HS-27A (cell line): ENCODE data around the gene FGF18.
"Not testable (repeated sequence)": the region's sequence is repeated elsewhere in the genome, so short reads cannot be mapped to it uniquely, and the experiment has no call there.

Experiments used
- DNase-seq: peaks from one replicate; pipeline ENCODE4 v3.0.0-alpha.2; 2012; ENCODE audit warnings: low read depth, missing footprints

FGF18 gene

GRCh38 chr5:171418982-171419687, at the start of gene FGF18:
Gene FGF18, plus strand, starts transcription at chr5:171419647. Its CDS starts 553 bp downstream, at chr5:171420200.
- DNase-seq: no peak

DNA sequence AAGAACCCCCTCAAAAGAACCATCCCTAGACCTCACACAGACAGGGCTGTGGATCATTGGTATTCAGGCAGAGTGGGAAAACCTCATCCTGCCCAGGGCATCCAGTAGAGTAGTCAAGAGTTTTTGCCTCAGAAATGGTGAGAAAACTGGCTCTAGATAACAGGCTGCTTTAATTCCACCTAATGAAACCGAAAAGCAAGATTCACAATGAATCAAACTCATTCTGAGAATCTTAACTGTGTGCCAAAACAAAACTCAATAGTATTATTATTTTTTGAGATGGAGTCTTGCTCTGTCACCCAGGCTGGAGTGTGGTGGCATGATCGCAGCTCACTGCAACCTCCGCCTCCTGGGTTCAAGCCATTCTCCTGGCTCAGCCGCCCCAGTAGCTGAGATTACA, 49.5 kb upstream of the FGF18 start:
- DNase-seq: no peak

GRCh38 chr5:171370881-171371280, 48.6 kb upstream of the FGF18 start:
- not testable (repeated sequence) for DNase-seq

GRCh38 chr5:171371326-171371725, 48.1 kb upstream of the FGF18 start:
- DNase-seq: no peak

DNA sequence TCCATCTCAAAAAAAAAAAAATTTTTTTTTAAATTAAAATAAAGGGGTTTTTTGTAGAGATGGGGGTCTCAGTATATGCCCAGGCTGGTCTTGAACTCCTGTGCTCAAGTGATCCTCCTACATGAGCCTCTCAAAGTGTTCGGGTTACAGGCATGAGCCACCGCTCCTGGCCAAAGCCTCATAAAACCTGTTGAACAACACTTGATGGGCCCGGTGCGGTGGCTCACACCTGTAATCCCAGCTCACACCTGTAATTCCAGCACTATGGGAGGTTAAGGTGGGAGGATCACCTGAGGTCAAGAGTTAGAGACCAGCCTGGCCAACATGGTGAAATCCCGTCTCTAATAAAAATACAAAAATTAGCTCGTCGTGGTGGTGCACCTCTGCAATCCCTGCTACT, 39.5 kb upstream of the FGF18 start:
- no peak for DNase-seq

- not testable (repeated sequence) for DNase-seq
Measured at GRCh38 chr5:171384416-171384815, 35.0 kb upstream of the FGF18 start.

GRCh38 chr5:171384999-171385398, 34.4 kb upstream of the FGF18 start:
- DNase-seq: not testable (repeated sequence)

DNA sequence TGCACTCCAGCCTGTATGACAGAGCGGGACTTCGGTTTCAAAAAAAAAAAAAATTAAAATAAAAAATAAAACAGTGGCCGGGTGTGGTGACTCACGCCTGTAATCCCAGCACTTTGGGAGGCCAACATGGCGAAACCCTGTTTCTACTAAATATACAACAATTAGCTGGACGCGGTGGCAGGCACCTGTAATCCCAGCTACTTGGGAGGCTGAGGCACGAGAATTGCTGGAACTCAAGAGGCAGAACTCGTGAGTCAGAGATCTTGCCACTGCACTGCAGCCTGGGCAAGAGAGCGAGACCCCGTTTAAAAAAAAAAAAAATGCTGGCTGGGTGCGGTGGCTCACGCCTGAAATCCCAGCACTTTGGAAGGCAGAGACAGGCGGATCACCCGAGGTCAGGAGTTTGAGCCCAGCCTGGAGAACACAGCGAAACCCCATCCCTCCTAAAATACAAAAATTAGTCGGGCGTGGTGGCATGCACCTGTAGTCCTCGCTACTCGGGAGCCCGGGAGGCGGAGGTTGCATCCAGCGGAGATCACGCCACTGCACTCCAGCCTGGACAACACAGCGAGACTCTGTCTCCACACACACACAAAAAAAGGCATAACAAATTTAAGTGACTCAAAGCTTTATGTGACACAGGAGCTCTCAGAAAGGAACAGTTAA, 33.3 kb upstream of the FGF18 start:
- no peak for DNase-seq

DNA sequence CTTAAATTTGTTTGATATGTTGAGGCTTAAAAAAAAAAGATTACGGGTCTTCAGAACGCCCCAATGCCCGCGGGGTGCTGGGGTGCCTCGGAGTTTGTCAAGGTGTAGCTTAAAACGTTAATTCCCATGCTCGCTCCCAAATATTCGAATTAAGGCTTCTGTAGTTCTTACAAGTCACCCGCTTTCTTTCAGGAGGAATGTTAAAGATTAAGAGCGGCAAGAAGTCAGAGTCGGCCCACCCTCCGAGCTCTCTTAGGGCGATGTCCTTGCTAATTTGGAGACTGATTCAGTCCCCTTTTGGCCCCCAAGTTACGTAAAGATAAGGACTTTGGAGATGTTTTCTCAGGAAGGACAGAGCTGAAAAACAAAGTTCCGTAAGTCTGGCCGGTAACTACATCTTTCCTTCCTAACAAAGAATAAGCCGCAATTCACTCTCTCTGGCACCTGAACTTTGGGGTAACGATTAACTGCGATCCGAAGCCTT, 32.5 kb upstream of the FGF18 start:
- no peak for DNase-seq

GRCh38 chr5:171387345-171387969, 32.0 kb upstream of the FGF18 start, which contains the start of gene NPM1:
Gene NPM1, plus strand, starts transcription at chr5:171387849. Its CDS starts 100 bp downstream, at chr5:171387949.
- DNase-seq: peak; percentile 65

DNA sequence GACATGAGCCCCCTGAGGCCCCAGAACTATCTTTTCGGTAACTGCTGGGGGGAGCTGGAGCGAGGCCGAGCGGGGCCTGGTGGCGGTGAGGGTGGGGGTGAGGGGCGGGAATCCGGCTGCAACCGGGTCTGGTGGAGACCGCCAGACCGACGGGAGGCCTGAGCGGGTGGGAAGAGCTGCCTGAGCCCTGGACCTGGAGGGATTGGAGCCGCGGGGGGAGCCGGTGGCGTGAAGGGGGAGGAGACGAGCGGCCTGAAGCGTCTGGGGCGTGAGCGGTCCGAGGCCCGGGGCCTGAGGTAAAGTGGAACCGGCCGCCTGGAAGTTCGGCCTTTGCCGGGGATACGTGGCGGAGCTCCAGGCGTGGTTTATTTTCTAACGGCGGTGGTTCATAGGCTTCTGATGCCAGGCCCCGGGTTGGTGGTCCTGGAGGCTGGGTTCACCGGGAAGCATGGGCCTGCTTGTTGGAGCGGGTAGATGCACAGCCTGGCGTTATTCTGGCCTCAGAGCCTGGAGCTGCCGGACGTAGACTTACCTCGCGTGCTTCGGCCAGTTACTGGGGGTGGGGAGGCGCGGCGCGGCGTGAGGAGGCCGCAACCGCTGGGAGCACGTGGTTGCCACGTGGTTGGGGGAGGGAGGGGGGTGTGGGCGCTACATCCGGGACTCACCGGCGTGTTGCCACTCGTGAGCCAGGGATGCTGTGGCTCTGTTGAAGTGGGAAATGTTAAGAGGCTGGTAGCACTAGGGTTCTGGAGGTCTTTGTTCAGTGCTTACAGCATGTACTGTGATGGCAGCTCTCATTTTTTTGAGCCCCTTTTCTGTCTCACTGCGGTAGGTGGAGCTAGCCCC, 31.3 kb upstream of the FGF18 start:
- DNase-seq: no peak

- DNase-seq: no peak
Measured at GRCh38 chr5:171388816-171389168, 30.7 kb upstream of the FGF18 start.

GRCh38 chr5:171390883-171391677, 28.4 kb upstream of the FGF18 start:
- no peak for DNase-seq

DNA sequence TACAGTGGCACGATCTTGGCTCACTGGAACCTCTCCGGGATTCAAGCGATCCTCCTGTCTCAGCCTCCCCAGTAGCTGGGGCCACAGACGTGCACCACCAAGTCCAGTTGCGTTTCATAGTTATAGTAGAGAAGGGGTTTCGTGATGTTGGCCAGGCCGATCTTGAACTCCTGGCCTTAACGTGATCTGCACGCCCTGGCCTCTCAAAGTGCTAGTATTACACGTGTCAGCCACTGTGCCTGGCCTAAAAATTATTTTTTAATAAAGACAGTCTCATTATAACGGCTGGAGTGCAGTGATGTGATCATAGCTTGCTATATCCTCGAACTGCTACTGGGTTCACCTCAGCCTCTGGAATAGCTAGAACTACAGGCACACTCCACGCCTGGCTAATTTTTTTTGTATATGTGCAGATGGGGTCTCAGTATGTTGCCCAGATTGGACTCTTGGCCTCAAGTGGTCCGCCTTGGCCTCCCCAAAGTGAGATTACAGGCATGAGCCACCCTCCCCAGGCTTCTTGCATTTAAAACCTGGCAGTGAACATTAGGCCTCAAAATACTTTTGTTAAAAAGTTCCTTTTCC, 27.4 kb upstream of the FGF18 start:
- DNase-seq: no peak

DNA sequence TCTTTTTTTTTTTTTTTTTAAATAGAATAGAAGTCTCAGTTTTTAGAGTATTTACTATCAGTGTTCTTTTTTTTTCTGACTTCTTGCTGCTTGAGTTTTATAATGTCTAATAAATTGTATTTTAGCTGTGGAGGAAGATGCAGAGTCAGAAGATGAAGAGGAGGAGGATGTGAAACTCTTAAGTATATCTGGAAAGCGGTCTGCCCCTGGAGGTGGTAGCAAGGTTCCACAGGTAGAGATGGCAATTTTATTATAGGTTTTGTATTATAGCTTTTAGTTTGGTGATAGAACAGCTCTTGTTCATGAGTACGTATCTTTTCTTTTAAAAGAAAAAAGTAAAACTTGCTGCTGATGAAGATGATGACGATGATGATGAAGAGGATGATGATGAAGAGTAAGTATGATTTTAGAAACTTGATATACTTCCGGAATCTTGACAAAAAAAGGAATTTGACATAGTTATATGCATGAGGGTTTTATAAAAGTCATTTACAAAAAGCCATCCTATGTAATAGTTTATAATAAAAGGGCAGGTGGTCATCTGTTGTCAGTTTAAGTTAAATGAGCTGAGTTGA, 26.8 kb upstream of the FGF18 start:
- no peak for DNase-seq

GRCh38 chr5:171395042-171395441, 24.4 kb upstream of the FGF18 start:
- no peak for DNase-seq

- DNase-seq: not testable (repeated sequence)
Measured at GRCh38 chr5:171396583-171396982, 22.9 kb upstream of the FGF18 start.

GRCh38 chr5:171397190-171397589, 22.3 kb upstream of the FGF18 start:
- DNase-seq: no peak

DNA sequence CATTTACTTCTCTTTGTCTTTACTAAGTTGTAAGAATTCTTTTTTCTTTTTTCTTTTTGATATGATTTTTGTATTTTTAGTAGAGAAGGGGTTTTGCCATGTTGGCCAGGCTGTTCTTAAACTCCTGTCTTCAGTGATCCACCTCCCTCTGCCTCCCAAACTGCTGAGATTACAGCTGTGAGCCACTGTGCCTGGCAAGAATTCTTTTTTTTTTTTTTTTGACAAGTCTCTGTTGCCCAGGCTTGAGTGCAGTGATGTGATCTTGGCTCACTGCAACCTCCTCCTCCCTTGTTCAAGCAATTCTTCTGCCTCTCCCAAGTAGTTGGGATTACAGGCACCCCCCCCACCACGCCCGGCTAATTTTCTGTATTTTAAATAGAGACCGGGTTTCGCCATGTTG, 21.8 kb upstream of the FGF18 start:
- no peak for DNase-seq

- DNase-seq: not testable (repeated sequence)
Measured at GRCh38 chr5:171398660-171399059, 20.8 kb upstream of the FGF18 start.

GRCh38 chr5:171400169-171400568, 19.3 kb upstream of the FGF18 start:
- DNase-seq: no peak
